Mesothelial cell of epicardium (in vitro differentiated cells): ENCODE results near the gene RYR2. TPM values are rescaled to one million over a fixed set of nuclear protein-coding genes. Genes with fewer than 3 reads are reported as not detected.

Source experiments
- DNase-seq, 2 experiments: peaks; one replicate each; pipeline ENCODE4 v3.0.0; 2021; ENCODE audit warnings: low spot score in 2 of 2; ENCODE audit not compliant: unreplicated experiment in 2 of 2
- H3K27ac Mint-ChIP-seq: 2 replicates; pipeline ENCODE4 v1.8.0; 2021; ENCODE audit warnings: mixed read lengths
- H3K27me3 Mint-ChIP-seq: 2 replicates; pipeline ENCODE4 v1.8.0; 2021; ENCODE audit warnings: low read depth, mixed read lengths
- H3K36me3 Mint-ChIP-seq: 2 replicates; pipeline ENCODE4 v1.8.0; 2021; ENCODE audit warnings: mixed read lengths
- H3K4me1 Mint-ChIP-seq: 2 replicates; pipeline ENCODE4 v1.8.0; 2021; ENCODE audit warnings: mixed read lengths
- H3K4me3 Mint-ChIP-seq: 2 replicates; pipeline ENCODE4 v1.8.0; 2021; ENCODE audit warnings: mild to moderate bottlenecking, moderate library complexity, mixed read lengths
- H3K9me3 Mint-ChIP-seq: 2 replicates; pipeline ENCODE4 v1.8.0; 2021; ENCODE audit warnings: mixed read lengths
- total RNA-seq: library from RNA; stranded (reverse); gene quantifications from 3 replicates; pipeline ENCODE4 v1.2.1, GENCODE V29; 2021
- TF ChIP-seq, protein P1 (sequence below): fragments of 200-600 bp; sonication (generic); IDR thresholded peaks from one replicate; pipeline ENCODE4 v1.5.0; 2021; ENCODE audit warnings: antibody characterized with exemption; ENCODE audit not compliant: unreplicated experiment

The RYR2 gene
- total RNA-seq, 1 donor from 2014 or later: 6.1 TPM

DNA sequence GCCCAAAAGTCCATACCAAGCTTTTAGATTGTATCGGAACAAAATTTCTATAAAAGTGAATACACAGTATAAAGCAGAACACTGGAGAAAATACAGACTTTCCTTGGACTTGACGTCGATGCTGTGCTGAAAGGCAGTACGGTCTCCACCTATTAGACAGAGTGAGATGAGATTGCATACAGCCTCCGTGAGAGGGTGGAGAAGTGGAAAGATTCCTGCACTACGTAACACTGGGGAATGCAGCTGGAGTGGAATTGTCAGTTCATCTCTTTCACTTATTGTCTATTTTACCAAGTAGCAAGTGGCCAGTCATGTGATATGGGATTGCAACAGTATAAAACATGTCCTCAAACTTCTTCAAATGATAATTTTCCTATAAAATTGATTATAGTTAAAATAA lies 639.2 kb downstream of the RYR2 start:
- Mint-ChIP-seq H3K27ac (peak overlapping the region; percentile 43), H3K4me1 (peaks cover 21% of the 10 kb centered on the region), H3K4me3 (no peak overlapping the region), H3K9me3 (no peaks in the 10 kb centered on the region), H3K36me3 (no peaks in the 10 kb centered on the region), H3K27me3 (no peaks in the 10 kb centered on the region)
- no peak for DNase-seq
- TF ChIP-seq, protein P1, sequence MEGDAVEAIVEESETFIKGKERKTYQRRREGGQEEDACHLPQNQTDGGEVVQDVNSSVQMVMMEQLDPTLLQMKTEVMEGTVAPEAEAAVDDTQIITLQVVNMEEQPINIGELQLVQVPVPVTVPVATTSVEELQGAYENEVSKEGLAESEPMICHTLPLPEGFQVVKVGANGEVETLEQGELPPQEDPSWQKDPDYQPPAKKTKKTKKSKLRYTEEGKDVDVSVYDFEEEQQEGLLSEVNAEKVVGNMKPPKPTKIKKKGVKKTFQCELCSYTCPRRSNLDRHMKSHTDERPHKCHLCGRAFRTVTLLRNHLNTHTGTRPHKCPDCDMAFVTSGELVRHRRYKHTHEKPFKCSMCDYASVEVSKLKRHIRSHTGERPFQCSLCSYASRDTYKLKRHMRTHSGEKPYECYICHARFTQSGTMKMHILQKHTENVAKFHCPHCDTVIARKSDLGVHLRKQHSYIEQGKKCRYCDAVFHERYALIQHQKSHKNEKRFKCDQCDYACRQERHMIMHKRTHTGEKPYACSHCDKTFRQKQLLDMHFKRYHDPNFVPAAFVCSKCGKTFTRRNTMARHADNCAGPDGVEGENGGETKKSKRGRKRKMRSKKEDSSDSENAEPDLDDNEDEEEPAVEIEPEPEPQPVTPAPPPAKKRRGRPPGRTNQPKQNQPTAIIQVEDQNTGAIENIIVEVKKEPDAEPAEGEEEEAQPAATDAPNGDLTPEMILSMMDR: no peak

DNA sequence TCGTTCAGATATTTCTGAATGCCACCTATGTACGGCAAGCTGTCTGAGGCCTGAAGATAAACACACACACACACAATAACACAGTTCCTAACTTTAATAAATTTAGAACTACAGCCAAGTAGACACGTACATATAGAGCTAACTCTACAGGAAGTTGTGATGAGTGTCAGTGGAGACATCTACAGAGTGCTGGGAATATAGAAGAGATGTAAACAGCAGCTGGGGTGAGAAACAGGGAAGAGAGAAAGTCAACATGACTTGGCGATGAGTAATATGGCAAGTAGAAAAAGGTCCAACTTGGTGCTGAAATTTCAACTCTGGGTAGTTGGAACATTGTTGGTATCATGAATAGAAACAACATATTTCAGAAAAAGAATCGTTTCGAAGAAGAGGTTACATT lies 642.3 kb downstream of the RYR2 start:
- H3K4me3 Mint-ChIP-seq: no peak overlapping the region
- no peak for DNase-seq
- no peaks in the 10 kb centered on the region for H3K27me3 Mint-ChIP-seq
- H3K36me3 Mint-ChIP-seq: no peaks in the 10 kb centered on the region
- no peak overlapping the region for H3K27ac Mint-ChIP-seq
- H3K9me3 Mint-ChIP-seq: no peaks in the 10 kb centered on the region
- TF ChIP-seq, protein P1: no peak
- H3K4me1 Mint-ChIP-seq: peaks cover 11% of the 10 kb centered on the region

DNA sequence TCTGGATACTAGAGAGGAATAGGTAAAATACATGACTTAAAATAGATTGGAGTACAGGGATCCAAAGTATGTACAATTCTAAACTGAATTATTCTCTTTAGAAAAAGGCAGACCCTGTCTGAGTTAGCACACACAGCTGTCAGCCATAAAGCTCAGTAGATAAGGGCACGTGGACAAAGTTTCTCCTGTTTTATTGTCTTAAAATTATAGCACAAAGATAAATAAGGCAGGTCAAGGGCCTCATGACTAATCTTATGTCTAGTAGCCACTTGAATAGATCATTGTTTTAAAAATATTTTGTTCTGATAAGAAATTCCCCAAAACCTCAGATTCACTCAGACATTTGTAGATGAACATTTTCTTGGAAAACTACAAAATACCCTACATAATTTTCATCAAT lies 643.6 kb downstream of the RYR2 start:
- Mint-ChIP-seq H3K4me1 (peaks cover 10% of the 10 kb centered on the region), H3K27me3 (no peaks in the 10 kb centered on the region), H3K36me3 (no peaks in the 10 kb centered on the region), H3K9me3 (no peaks in the 10 kb centered on the region), H3K27ac (no peak overlapping the region), H3K4me3 (no peak overlapping the region)
- TF ChIP-seq, protein P1: no peak
- no peak for DNase-seq

DNA sequence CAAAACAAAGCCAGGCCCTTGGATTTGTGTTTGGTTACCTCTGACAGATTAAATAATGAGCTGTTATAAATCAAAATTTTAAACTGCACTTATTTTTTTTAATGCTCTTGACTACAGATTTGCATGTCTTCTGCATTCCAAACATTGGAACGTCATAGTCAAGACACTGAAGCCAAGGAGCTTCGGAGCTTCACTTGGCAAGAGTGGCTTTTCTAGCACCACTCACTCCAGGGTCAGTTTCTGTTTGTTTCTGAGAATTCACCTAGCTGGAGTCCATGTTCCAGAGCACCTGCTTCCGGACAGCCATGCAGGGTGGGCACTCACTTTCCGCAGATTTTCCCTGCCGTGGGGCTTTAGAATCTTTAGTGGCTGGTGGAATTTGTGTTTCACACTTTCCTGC lies 645.8 kb downstream of the RYR2 start:
- H3K27me3 Mint-ChIP-seq: no peaks in the 10 kb centered on the region
- TF ChIP-seq, protein P1: no peak
- no peaks in the 10 kb centered on the region for H3K9me3 Mint-ChIP-seq
- H3K27ac Mint-ChIP-seq: no peak overlapping the region
- DNase-seq: no peak
- H3K4me1 Mint-ChIP-seq: peaks cover 12% of the 10 kb centered on the region
- no peak overlapping the region for H3K4me3 Mint-ChIP-seq
- H3K36me3 Mint-ChIP-seq: no peaks in the 10 kb centered on the region

DNA sequence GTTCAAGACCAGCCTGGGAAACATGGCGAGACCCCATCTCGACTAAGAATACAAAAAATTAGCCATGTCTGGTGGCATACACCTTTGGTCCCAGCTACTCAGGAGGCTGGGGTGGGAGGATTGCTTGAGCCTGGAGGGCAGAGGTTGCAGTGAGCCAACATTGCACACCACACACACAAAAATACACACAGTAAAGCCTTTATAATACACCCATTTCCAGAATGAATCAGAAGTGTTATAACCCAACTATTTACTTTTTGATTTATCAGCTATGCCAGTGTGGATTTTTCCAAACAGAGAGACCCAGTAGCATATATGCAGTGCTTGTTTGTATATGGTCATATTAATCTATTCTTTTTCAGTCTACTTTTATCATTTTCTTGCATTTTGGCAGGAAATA lies 648.7 kb downstream of the RYR2 start:
- H3K27ac Mint-ChIP-seq: no peak overlapping the region

More for the DNA sequence above, 648.7 kb downstream of the RYR2 start:
- Mint-ChIP-seq H3K4me3 (no peak overlapping the region), H3K4me1 (peaks cover 12% of the 10 kb centered on the region), H3K9me3 (no peaks in the 10 kb centered on the region), H3K36me3 (no peaks in the 10 kb centered on the region), H3K27me3 (no peaks in the 10 kb centered on the region)
- DNase-seq: no peak
- TF ChIP-seq, protein P1: no peak
